ENCODE data around the gene LMCD1.

The LMCD1 gene

DNA sequence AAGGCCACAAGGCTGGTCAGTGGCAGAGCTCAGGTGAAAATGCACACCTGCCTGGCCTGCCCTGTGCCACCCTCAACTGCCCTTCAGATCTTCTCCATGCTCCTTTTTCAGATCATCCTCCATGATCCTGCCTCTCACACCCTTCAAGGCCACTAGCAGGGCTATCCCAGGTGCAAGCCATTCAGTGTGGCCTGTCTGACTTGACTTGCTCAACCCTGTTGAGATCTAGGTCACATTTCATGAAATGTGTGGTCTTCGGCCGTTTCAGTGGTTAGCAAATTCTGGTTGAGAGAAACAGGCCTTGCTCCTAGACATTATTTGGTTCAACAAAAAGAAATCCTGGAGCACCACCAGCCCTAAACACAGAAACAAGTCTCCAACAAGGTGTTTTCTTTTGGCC, 26.6 kb upstream of the LMCD1 start:
- no peak for DNase-seq (ENCODE audit: low read depth, low spot score)
- no peaks in the 10 kb centered on the region for H3K36me3 ChIP-seq (ENCODE audit: insufficient read depth, low read length)
- TF ChIP-seq EZH2 (IDR thresholded peaks at IDR 0.05) (no peak), FOXP2 (optimal IDR thresholded peaks at IDR 0.05; ENCODE audit: control extremely low read depth, extremely low read length, insufficient read depth) (no peak), POLR2AphosphoS5 (IDR thresholded peaks at IDR 0.05; ENCODE audit: borderline replicate concordance, low read depth, low read length) (no peak)
- H3K4me3 ChIP-seq = no peak overlapping the region
- H3K9me3 ChIP-seq (ENCODE audit: low read depth, low read length) = no peaks in the 10 kb centered on the region
- no peak overlapping the region for H3K27ac ChIP-seq
- H3K9ac ChIP-seq (ENCODE audit: insufficient read length) = no peak overlapping the region

DNA sequence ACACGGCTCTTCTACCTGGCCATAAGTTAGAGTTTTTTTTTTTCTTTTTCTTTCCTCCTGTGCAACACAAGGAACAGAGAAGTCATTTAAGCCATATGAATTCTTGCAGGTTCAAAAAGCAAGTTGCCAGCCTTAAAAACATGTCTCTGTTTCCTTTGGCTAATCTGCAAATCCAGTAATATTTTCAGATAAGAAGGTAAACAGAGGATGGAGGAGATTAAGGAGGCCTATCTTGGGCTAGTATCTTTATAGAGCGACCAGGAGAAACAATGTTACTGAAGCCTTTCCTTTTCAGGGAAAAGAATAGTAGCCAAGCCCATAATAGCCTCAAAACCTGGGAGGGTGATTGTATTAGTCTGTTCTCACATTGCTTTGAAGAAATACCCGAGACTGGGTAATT, 20.9 kb upstream of the LMCD1 start:
- DNase-seq (ENCODE audit: low read depth, low spot score) = no peak
- no peak overlapping the region for H3K27ac ChIP-seq
- H3K9me3 ChIP-seq (ENCODE audit: low read depth, low read length) = no peaks in the 10 kb centered on the region
- H3K9ac ChIP-seq (ENCODE audit: insufficient read length) = no peak overlapping the region
- TF ChIP-seq POLR2AphosphoS5 (IDR thresholded peaks at IDR 0.05; ENCODE audit: borderline replicate concordance, low read depth, low read length) (no peak), FOXP2 (optimal IDR thresholded peaks at IDR 0.05; ENCODE audit: control extremely low read depth, extremely low read length, insufficient read depth) (no peak), EZH2 (IDR thresholded peaks at IDR 0.05) (no peak)
- H3K4me3 ChIP-seq = no peak overlapping the region
- no peaks in the 10 kb centered on the region for H3K36me3 ChIP-seq (ENCODE audit: insufficient read depth, low read length)

DNA sequence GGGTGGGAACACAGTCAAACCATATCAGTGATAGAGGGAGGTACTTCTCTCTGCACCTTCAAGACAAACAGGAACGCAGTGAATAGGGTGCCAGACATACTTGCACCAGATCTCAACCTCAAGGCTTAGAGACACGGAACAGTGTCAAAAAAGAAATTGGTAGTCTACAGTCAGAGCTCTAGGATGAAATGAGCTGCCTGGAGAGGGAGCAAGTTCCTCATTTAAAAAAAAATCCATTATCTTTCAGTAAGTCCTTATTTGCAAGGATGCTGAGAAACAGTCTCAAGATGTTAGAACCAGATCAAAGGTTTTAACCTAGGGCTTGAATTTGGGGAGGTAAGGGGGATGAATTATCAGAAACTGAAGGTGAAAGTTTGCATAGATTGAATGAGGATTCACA, 20.2 kb upstream of the LMCD1 start:
- Histone ChIP-seq H3K36me3 (ENCODE audit: insufficient read depth, low read length) (no peaks in the 10 kb centered on the region), H3K4me3 (no peak overlapping the region), H3K9ac (ENCODE audit: insufficient read length) (no peak overlapping the region), H3K27ac (no peak overlapping the region), H3K9me3 (ENCODE audit: low read depth, low read length) (no peaks in the 10 kb centered on the region)
- no peak for DNase-seq (ENCODE audit: low read depth, low spot score)
- TF ChIP-seq POLR2AphosphoS5 (IDR thresholded peaks at IDR 0.05; ENCODE audit: borderline replicate concordance, low read depth, low read length) (no peak), EZH2 (IDR thresholded peaks at IDR 0.05) (no peak), FOXP2 (optimal IDR thresholded peaks at IDR 0.05; ENCODE audit: control extremely low read depth, extremely low read length, insufficient read depth) (no peak)

DNA sequence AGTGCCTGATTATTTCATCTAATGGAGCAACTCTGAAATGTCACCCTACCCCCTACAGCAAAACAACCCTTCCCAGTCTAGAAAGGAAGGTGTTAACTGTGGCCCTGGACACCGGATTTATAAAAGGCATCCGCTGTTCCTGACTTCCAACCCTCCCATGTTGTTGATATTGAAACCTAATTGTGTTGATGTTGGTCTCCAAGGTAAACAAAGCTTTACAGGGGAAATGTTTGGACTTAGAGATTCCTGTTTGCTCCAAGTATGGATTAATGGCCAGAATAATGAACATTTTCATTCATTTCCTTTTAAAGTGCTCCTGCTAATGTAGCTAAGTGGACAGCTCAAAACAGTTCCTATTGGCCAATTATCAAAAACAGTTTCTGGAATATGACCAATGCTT, 19.4 kb upstream of the LMCD1 start:
- DNase-seq (ENCODE audit: low read depth, low spot score) = no peak
- H3K9ac ChIP-seq (ENCODE audit: insufficient read length) = no peak overlapping the region
- TF ChIP-seq POLR2AphosphoS5 (IDR thresholded peaks at IDR 0.05; ENCODE audit: borderline replicate concordance, low read depth, low read length) = no peak
- TF ChIP-seq FOXP2 (optimal IDR thresholded peaks at IDR 0.05; ENCODE audit: control extremely low read depth, extremely low read length, insufficient read depth) = no peak
- no peak for TF ChIP-seq EZH2 (IDR thresholded peaks at IDR 0.05)
- no peak overlapping the region for H3K27ac ChIP-seq
- no peaks in the 10 kb centered on the region for H3K36me3 ChIP-seq (ENCODE audit: insufficient read depth, low read length)
- no peaks in the 10 kb centered on the region for H3K9me3 ChIP-seq (ENCODE audit: low read depth, low read length)
- no peak overlapping the region for H3K4me3 ChIP-seq

DNA sequence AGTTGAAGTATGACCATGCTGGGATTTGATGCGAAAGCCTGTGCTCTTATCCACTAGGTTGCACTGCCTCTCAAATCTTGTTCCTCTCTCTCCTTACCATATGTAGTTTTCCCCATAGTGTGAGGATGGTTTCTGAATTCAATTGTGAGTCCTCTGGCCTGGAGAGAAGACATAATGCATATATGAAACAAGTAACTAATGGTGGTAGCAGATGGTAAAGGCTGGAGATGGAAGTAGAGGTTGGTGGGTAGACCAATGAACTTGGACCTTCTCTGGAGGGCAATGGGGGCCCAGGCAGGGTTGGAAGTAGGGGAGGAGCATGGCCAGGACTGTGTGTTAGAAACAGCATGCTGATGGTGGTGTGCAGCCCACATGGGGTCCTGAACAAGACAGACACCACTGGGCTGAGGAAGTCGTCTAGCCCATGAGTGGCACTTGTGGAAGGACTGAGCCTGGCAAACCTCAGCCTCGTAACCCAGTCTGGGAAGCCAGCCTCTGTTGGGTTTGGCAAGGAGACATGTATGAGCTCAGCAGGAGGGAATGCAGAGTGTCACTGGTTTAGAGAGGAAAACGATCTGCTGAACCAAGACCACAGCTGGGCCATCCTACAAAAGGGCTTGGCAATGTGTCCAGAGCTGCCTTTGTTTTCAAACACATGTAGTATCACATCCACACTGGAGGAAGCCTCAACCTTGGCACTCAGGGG, 18.5 kb upstream of the LMCD1 start:
- Histone ChIP-seq H3K9me3 (ENCODE audit: low read depth, low read length) (no peaks in the 10 kb centered on the region), H3K9ac (ENCODE audit: insufficient read length) (no peak overlapping the region)
- no peak for DNase-seq (ENCODE audit: low read depth, low spot score)

DNA sequence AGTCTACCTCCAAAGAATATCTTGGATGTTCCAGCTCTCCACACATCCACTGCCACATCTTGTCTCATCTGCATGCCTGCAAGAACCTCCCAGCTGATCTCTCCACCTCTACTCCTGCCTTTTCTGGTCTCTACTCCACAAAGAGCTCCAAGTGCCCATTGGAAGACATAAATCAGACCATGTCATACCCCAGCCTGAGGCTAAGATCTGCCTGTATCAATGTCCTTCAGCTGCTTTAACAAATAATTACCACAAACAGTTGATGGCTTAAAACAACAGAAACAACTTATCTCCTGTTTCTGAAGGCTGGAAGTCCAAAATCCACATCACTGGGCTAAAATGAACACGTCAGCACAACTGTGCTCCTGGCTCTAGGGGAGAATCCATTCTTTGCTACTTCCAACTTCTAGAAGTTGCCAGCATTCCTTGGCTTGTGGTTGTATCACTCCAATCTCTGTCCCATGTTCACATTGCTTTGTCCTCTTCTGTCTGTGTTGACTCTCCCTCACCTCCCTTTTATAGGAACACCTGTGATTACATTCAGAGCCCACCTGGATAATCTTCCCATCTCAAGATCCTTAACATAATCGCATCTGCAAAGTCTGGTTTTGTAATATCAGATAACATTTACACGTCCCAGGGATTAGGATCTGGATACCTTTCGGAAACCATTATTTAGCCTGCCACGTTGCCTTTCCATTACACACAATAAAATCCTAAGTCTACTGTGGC, 17.0 kb upstream of the LMCD1 start:
- no peaks in the 10 kb centered on the region for H3K9me3 ChIP-seq (ENCODE audit: low read depth, low read length)

More for the DNA sequence above, 18.5 kb upstream of the LMCD1 start:
- Histone ChIP-seq H3K36me3 (ENCODE audit: insufficient read depth, low read length) (no peaks in the 10 kb centered on the region), H3K27ac (no peak overlapping the region), H3K4me3 (no peak overlapping the region)
- TF ChIP-seq FOXP2 (optimal IDR thresholded peaks at IDR 0.05; ENCODE audit: control extremely low read depth, extremely low read length, insufficient read depth) = no peak
- no peak for TF ChIP-seq POLR2AphosphoS5 (IDR thresholded peaks at IDR 0.05; ENCODE audit: borderline replicate concordance, low read depth, low read length)
- TF ChIP-seq EZH2 (IDR thresholded peaks at IDR 0.05) = no peak

DNA sequence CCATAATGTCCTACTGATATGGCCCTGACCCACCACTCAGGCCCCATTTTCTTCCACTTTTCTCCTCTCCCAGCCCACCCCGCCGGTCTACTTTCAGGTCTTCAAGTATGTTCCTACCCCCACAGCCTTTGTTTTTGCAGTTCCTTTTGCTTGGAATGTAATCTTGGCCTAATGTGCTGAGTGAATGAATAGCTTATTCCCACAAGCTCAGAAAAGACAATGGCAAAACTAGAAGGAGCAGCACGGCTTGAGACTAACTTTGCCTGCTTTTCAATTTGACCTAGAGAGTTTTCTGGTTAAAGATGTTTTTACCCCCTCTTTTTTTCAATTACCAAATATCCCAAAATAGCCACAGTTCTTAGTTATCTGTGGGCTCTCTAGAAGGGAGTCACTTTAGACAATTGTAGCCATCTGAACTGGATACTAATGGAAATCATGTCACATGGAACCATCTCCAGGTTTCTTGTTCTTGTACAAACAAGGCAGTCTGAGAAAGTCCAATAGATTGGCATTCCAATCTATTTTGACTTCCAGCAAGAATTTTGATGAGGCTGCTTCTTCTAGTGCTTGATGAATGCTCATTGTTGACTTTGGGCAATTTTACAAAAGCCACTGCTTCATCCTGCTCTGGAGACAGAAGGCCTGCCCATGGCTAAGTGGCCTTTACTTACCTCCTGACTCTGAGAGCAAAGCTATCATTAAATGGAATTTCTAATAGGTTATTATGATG, 16.3 kb upstream of the LMCD1 start:
- Histone ChIP-seq H3K27ac (no peak overlapping the region), H3K36me3 (ENCODE audit: insufficient read depth, low read length) (no peaks in the 10 kb centered on the region), H3K9me3 (ENCODE audit: low read depth, low read length) (no peaks in the 10 kb centered on the region), H3K4me3 (no peak overlapping the region), H3K9ac (ENCODE audit: insufficient read length) (no peak overlapping the region)
- TF ChIP-seq EZH2 (IDR thresholded peaks at IDR 0.05) (no peak), FOXP2 (optimal IDR thresholded peaks at IDR 0.05; ENCODE audit: control extremely low read depth, extremely low read length, insufficient read depth) (no peak), POLR2AphosphoS5 (IDR thresholded peaks at IDR 0.05; ENCODE audit: borderline replicate concordance, low read depth, low read length) (no peak)
- DNase-seq (ENCODE audit: low read depth, low spot score) = no peak

More for the DNA sequence above, 17.0 kb upstream of the LMCD1 start:
- no peak overlapping the region for H3K9ac ChIP-seq (ENCODE audit: insufficient read length)
- no peak overlapping the region for H3K4me3 ChIP-seq
- DNase-seq (ENCODE audit: low read depth, low spot score) = no peak
- H3K36me3 ChIP-seq (ENCODE audit: insufficient read depth, low read length) = no peaks in the 10 kb centered on the region
- H3K27ac ChIP-seq = no peak overlapping the region
- TF ChIP-seq POLR2AphosphoS5 (IDR thresholded peaks at IDR 0.05; ENCODE audit: borderline replicate concordance, low read depth, low read length) (no peak), FOXP2 (optimal IDR thresholded peaks at IDR 0.05; ENCODE audit: control extremely low read depth, extremely low read length, insufficient read depth) (no peak), EZH2 (IDR thresholded peaks at IDR 0.05) (no peak)

DNA sequence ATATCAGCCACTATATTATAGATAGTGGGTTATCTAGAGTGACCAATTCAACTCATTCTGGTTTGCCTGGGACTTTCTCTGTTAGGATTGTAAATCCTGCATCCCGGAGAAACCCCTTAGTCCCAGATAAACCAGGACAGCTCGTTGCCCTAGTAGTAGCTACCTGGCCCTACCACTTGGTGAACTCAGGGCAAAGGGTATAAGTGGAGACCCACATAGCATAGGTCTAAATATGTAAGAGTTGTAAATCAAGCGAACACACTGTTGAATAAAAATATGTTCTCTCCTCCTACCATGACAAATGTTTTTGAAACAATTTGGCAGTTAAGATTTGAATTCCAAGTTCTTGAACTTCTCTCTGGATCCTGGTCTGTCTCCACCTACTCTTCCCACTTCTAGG, 15.7 kb upstream of the LMCD1 start:
- TF ChIP-seq EZH2 (IDR thresholded peaks at IDR 0.05) (no peak), POLR2AphosphoS5 (IDR thresholded peaks at IDR 0.05; ENCODE audit: borderline replicate concordance, low read depth, low read length) (no peak), FOXP2 (optimal IDR thresholded peaks at IDR 0.05; ENCODE audit: control extremely low read depth, extremely low read length, insufficient read depth) (no peak)
- DNase-seq (ENCODE audit: low read depth, low spot score) = no peak
- Histone ChIP-seq H3K4me3 (no peak overlapping the region), H3K27ac (no peak overlapping the region), H3K9ac (ENCODE audit: insufficient read length) (no peak overlapping the region), H3K9me3 (ENCODE audit: low read depth, low read length) (no peaks in the 10 kb centered on the region), H3K36me3 (ENCODE audit: insufficient read depth, low read length) (no peaks in the 10 kb centered on the region)

All from SK-N-MC (cell line).